HEK293 (cell line): Measurements from ENCODE around the gene DSC1.

Experiments
- CTCF ChIA-PET: fragments of 350-600 bp; formaldehyde crosslinking; extraction: SDS; loops from one replicate; lab custom pipeline; 2021; ENCODE audit warnings: antibody characterized with exemption; lab: Yijun Ruan, JAX
- POLR2A ChIA-PET: fragments of 300-600 bp; formaldehyde crosslinking; extraction: SDS; loops from one replicate; lab custom pipeline; 2020; ENCODE audit warnings: antibody characterized with exemption, inconsistent platforms; lab: Yijun Ruan, JAX
- H3K27ac ChIP-seq: fragments of 200-500 bp; sonication (Bioruptor generic); 2 replicates; pipeline ENCODE4 v1.5.1; 2014; ENCODE audit warnings: low read depth, low read length, control low read depth, inconsistent platforms; ENCODE audit errors: extremely low read depth
- H3K36me3 ChIP-seq, 2 experiments: fragments of 200-500 bp in 1 of 2; sonication (Bioruptor generic) in 1 of 2; 1 replicate in 1 of 2; 2 replicates in 1 of 2; pipeline ENCODE4 v1.5.1; 2014 to 2017; ENCODE audit warnings: inconsistent platforms in 2 of 2, low read length in 2 of 2; ENCODE audit not compliant: control insufficient read depth in 2 of 2, insufficient read depth in 1 of 2
- H3K4me1 ChIP-seq: fragments of 200-500 bp; sonication (Bioruptor generic); 2 replicates; pipeline ENCODE4 v1.5.1; 2014; ENCODE audit warnings: mild to moderate bottlenecking, low read length, inconsistent platforms; ENCODE audit not compliant: control insufficient read depth, insufficient read depth
- H3K4me3 ChIP-seq: 2 replicates; pipeline ENCODE4 v1.5.1; 2011; ENCODE audit warnings: low read depth, mild to moderate bottlenecking, control low read depth, low read length, moderate library complexity
- H3K9me3 ChIP-seq: fragments of 200-500 bp; sonication (Bioruptor generic); 2 replicates; pipeline ENCODE4 v1.5.1; 2014; ENCODE audit warnings: low read depth, low read length, inconsistent platforms; ENCODE audit not compliant: control insufficient read depth, insufficient read depth
- GFI1B ChIP-seq: fragments of 450-650 bp; formaldehyde crosslinking; IDR thresholded peaks from 2 replicates; pipeline ENCODE4 v1.5.1; 2016; ENCODE audit warnings: missing biosample characterization, missing genetic modification characterization
- GLI4 ChIP-seq: fragments of 450-650 bp; formaldehyde crosslinking; IDR thresholded peaks from 2 replicates; pipeline ENCODE4 v1.5.1; 2016; ENCODE audit warnings: missing biosample characterization, missing genetic modification characterization
- GLIS1 ChIP-seq: fragments of 450-650 bp; formaldehyde crosslinking; IDR thresholded peaks from 2 replicates; pipeline ENCODE4 v1.5.1; 2016; ENCODE audit warnings: missing biosample characterization, missing genetic modification characterization
- IKZF3 ChIP-seq: fragments of 450-650 bp; IDR thresholded peaks from 2 replicates; pipeline ENCODE4 v1.5.0; 2018; ENCODE audit warnings: missing biosample characterization, mild to moderate bottlenecking, missing genetic modification characterization, moderate library complexity
- MZF1 ChIP-seq: fragments of 450-650 bp; formaldehyde crosslinking; IDR thresholded peaks from 2 replicates; pipeline ENCODE4 v1.5.1; 2017; ENCODE audit warnings: missing biosample characterization, missing genetic modification characterization, borderline replicate concordance
- OVOL3 ChIP-seq: fragments of 450-650 bp; formaldehyde crosslinking; IDR thresholded peaks from 2 replicates; pipeline ENCODE4 v1.5.1; 2016; ENCODE audit warnings: missing biosample characterization, missing genetic modification characterization
- SP3 ChIP-seq: fragments of 450-650 bp; formaldehyde crosslinking; IDR thresholded peaks from 2 replicates; pipeline ENCODE4 v1.5.1; 2016; ENCODE audit warnings: missing biosample characterization, missing genetic modification characterization
- ZBTB48 ChIP-seq: fragments of 450-650 bp; formaldehyde crosslinking; IDR thresholded peaks from 2 replicates; pipeline ENCODE4 v1.5.1; 2016; ENCODE audit warnings: missing biosample characterization, missing genetic modification characterization
- ZNF114 ChIP-seq: fragments of 450-650 bp; formaldehyde crosslinking; IDR thresholded peaks from 2 replicates; pipeline ENCODE4 v1.5.0; 2017; ENCODE audit warnings: missing biosample characterization, missing genetic modification characterization
- ZNF19 ChIP-seq: fragments of 450-650 bp; formaldehyde crosslinking; IDR thresholded peaks from 2 replicates; pipeline ENCODE4; 2016; ENCODE audit warnings: missing biosample characterization, missing genetic modification characterization, low read depth
- ZNF404 ChIP-seq: fragments of 450-650 bp; formaldehyde crosslinking; IDR thresholded peaks from 2 replicates; pipeline ENCODE4 v1.5.1; 2017; ENCODE audit warnings: missing biosample characterization, missing genetic modification characterization
- ZNF473 ChIP-seq: fragments of 450-650 bp; formaldehyde crosslinking; IDR thresholded peaks from 2 replicates; pipeline ENCODE4 v1.5.1; 2017; ENCODE audit warnings: missing biosample characterization, missing genetic modification characterization
- ZNF514 ChIP-seq: fragments of 450-650 bp; formaldehyde crosslinking; IDR thresholded peaks from 2 replicates; pipeline ENCODE4 v1.5.1; 2016; ENCODE audit warnings: missing biosample characterization, missing genetic modification characterization
- ZNF548 ChIP-seq: fragments of 450-650 bp; formaldehyde crosslinking; IDR thresholded peaks from 2 replicates; pipeline ENCODE4 v1.5.1; 2016; ENCODE audit warnings: missing biosample characterization, missing genetic modification characterization
- ZNF624 ChIP-seq: fragments of 450-650 bp; formaldehyde crosslinking; IDR thresholded peaks from 2 replicates; pipeline ENCODE4 v1.5.1; 2017; ENCODE audit warnings: missing biosample characterization, missing genetic modification characterization
- ZNF707 ChIP-seq: fragments of 450-650 bp; formaldehyde crosslinking; IDR thresholded peaks from 2 replicates; pipeline ENCODE4 v1.5.1; 2016; ENCODE audit warnings: missing biosample characterization, missing genetic modification characterization
- ZNF785 ChIP-seq: fragments of 450-650 bp; formaldehyde crosslinking; IDR thresholded peaks from 2 replicates; pipeline ENCODE4 v1.5.1; 2016; ENCODE audit warnings: missing biosample characterization, missing genetic modification characterization
- ZNF792 ChIP-seq: fragments of 450-650 bp; formaldehyde crosslinking; IDR thresholded peaks from 2 replicates; pipeline ENCODE4 v1.5.1; 2016; ENCODE audit warnings: missing biosample characterization, missing genetic modification characterization
- ZNF830 ChIP-seq: fragments of 450-650 bp; IDR thresholded peaks from 2 replicates; pipeline ENCODE4 v1.5.0; 2018; ENCODE audit warnings: missing biosample characterization, missing genetic modification characterization, low read depth, mild to moderate bottlenecking, moderate library complexity
- ZNF837 ChIP-seq: fragments of 450-650 bp; formaldehyde crosslinking; IDR thresholded peaks from 2 replicates; pipeline ENCODE4 v1.5.1; 2016; ENCODE audit warnings: missing biosample characterization, missing genetic modification characterization
- TF ChIP-seq, protein P1 (sequence below): fragments of 450-650 bp; formaldehyde crosslinking; IDR thresholded peaks from 2 replicates; pipeline ENCODE4 v1.5.1; 2017; ENCODE audit warnings: missing biosample characterization, missing genetic modification characterization
- TF ChIP-seq, protein P2 (sequence below): fragments of 450-650 bp; formaldehyde crosslinking; IDR thresholded peaks from 2 replicates; pipeline ENCODE4 v1.5.1; 2016; ENCODE audit warnings: missing biosample characterization, missing genetic modification characterization
- TF ChIP-seq, protein P3 (sequence below): fragments of 450-650 bp; formaldehyde crosslinking; IDR thresholded peaks from 2 replicates; pipeline ENCODE4 v1.5.1; 2016; ENCODE audit warnings: missing biosample characterization, missing genetic modification characterization
- TF ChIP-seq, protein P4 (sequence below): sonication (generic); formaldehyde crosslinking; IDR thresholded peaks from 2 replicates; pipeline ENCODE4 v1.8.1; 2022; ENCODE audit warnings: mild to moderate bottlenecking, moderate library complexity, missing genetic modification reagents
- TF ChIP-seq, protein P5 (sequence below): fragments of 450-650 bp; formaldehyde crosslinking; IDR thresholded peaks from 2 replicates; pipeline ENCODE4 v1.5.1; 2016; ENCODE audit warnings: missing biosample characterization, missing genetic modification characterization

DSC1 gene

DNA sequence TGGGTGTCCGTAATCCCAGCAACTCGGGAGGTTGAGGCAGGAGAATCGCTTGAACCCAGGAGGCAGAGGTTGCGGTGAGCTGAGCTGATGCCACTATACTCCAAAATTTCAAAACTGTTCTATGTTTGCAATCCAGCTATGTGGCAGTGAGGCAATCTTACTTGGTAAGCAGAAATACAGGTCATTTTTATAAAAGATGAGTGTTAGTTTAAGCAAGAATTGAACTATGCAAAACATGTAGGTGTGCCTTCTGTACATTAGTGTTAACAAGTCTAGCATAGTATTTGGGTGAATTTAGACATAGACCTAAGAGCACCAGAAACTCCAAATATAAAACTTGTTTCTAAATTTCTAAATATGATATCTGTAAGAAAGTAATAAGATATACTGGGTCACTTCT, 7.2 kb downstream of the DSC1 start (continued):
- TF ChIP-seq, protein P1, sequence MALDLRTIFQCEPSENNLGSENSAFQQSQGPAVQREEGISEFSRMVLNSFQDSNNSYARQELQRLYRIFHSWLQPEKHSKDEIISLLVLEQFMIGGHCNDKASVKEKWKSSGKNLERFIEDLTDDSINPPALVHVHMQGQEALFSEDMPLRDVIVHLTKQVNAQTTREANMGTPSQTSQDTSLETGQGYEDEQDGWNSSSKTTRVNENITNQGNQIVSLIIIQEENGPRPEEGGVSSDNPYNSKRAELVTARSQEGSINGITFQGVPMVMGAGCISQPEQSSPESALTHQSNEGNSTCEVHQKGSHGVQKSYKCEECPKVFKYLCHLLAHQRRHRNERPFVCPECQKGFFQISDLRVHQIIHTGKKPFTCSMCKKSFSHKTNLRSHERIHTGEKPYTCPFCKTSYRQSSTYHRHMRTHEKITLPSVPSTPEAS (tag by site-specific recombination), result no peak
- TF ChIP-seq, protein P2, sequence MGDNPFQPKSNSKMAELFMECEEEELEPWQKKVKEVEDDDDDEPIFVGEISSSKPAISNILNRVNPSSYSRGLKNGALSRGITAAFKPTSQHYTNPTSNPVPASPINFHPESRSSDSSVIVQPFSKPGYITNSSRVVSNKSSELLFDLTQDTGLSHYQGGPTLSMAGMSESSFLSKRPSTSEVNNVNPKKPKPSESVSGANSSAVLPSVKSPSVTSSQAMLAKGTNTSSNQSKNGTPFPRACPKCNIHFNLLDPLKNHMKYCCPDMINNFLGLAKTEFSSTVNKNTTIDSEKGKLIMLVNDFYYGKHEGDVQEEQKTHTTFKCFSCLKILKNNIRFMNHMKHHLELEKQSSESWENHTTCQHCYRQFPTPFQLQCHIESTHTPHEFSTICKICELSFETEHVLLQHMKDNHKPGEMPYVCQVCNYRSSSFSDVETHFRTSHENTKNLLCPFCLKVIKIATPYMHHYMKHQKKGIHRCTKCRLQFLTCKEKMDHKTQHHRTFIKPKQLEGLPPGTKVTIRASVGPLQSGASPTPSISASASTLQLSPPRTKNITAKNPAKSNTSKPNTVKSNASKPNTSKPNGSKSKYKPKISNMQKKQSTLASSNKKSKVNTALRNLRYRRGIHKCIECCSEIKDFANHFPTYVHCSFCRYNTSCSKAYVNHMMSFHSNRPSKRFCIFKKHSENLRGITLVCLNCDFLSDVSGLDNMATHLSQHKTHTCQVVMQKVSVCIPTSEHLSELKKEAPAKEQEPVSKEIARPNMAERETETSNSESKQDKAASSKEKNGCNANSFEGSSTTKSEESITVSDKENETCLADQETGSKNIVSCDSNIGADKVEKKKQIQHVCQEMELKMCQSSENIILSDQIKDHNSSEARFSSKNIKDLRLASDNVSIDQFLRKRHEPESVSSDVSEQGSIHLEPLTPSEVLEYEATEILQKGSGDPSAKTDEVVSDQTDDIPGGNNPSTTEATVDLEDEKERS (tag by site-specific recombination), result no peak
- TF ChIP-seq GFI1B (no peak), ZNF837 (tag by site-specific recombination) (no peak), ZNF792 (tag by site-specific recombination) (no peak)
- TF ChIP-seq, protein P3, sequence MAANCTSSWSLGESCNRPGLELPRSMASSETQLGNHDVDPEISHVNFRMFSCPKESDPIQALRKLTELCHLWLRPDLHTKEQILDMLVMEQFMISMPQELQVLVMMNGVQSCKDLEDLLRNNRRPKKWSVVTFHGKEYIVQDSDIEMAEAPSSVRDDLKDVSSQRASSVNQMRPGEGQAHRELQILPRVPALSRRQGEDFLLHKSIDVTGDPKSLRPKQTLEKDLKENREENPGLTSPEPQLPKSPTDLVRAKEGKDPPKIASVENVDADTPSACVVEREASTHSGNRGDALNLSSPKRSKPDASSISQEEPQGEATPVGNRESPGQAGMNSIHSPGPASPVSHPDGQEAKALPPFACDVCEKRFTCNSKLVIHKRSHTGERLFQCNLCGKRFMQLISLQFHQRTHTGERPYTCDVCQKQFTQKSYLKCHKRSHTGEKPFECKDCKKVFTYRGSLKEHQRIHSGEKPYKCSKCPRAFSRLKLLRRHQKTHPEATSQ (tag by site-specific recombination), result no peak

DNA sequence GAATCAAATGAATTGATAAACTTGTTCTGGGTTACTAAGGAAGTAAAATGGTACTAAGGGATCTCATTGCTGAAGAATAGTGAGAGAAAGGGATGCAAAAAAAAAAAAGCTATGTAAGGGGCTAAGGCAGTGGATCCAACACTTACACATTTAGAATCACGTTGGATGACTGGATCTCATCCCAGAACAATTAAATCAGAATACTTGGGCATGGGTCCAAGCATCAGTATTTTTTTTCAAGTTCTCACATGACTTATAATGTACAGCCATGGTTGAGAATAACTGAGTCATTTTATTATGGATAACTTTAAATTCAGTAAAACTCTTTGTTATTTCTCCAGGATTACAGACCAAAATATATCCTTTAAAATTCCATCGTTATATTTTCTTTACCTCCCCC, 8.5 kb downstream of the DSC1 start:
- 0 out of 2 replicates have a peak, but pooled peaks have one; percentile 18 for TF ChIP-seq GFI1B
- TF ChIP-seq ZBTB48 (tag by site-specific recombination), result peak; percentile 42; the same call in 1 of the 2 replicates
- no peak for TF ChIP-seq ZNF707 (tag by site-specific recombination)
- no peak overlapping the region for H3K27ac ChIP-seq
- no peaks in the 10 kb centered on the region for H3K4me1 ChIP-seq
- H3K36me3 ChIP-seq, result no peaks in the 10 kb centered on the region
- no peak overlapping the region for H3K4me3 ChIP-seq
- ChIA-PET CTCF (no interaction called here), POLR2A (no interaction called here)
- no peaks in the 10 kb centered on the region for H3K9me3 ChIP-seq

DNA sequence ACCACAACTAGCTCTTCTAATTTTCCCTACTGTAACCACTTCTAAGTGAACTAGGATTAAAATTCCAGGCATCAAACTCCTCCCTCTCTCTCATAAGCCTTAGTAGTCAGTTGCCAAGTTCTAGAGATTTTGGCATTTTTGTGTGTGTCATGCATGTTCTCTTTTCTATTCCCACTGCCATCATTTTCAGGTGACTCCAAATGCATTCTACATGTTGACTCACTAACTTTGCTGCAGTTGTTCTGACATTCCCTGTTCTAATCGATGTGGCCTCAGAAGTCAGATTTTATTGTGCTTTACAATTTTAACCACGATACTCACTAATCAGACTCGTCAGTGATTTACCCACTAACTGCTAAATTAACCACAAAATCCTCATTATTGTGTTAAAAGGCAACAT, 13.3 kb downstream of the DSC1 start:
- H3K36me3 ChIP-seq, result no peaks in the 10 kb centered on the region
- CTCF ChIA-PET, result interaction anchor here (0.6 kb wide), 1 partner anchor 16 kb away, joined by 3 read pairs; no protein-coding TSS in a partner anchor
- H3K4me3 ChIP-seq, result no peak overlapping the region
- H3K27ac ChIP-seq, result no peak overlapping the region
- TF ChIP-seq GLIS1 (tag by site-specific recombination) (no peak), ZNF792 (tag by site-specific recombination) (no peak), SP3 (tag by site-specific recombination) (no peak), IKZF3 (no peak), GLI4 (tag by site-specific recombination) (no peak), OVOL3 (tag by site-specific recombination) (no peak), ZNF514 (no peak), ZNF548 (tag by site-specific recombination) (no peak), ZNF404 (tag by site-specific recombination) (no peak)
- POLR2A ChIA-PET, result no interaction called here
- no peaks in the 10 kb centered on the region for H3K9me3 ChIP-seq
- no peaks in the 10 kb centered on the region for H3K4me1 ChIP-seq

DNA sequence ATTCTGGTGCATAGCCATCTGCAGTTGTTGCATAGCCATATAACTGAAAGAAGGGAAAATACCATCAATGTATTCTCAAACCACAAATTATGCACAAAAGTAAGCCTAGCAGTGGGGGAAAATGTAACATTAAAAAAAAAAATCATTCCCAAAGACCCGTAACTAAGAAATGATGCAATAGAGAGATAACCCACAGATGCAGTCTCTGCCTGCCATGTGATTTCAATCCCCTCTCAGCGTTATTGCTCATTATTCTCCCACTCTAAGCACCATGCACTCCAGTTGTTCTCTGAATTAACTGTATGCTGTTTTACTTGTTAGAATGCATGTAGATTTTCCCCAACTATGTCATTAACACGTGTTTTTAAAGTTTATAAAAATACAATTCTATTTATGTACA, 14.1 kb downstream of the DSC1 start:
- Histone ChIP-seq H3K4me3 (no peak overlapping the region), H3K4me1 (no peaks in the 10 kb centered on the region), H3K27ac (no peak overlapping the region), H3K36me3 (no peaks in the 10 kb centered on the region), H3K9me3 (no peaks in the 10 kb centered on the region)
- POLR2A ChIA-PET, result no interaction called here
- CTCF ChIA-PET, result interaction anchor here (0.6 kb wide), 1 partner anchor 17 kb away, joined by 3 read pairs; no protein-coding TSS in a partner anchor
- no peak for TF ChIP-seq ZNF114
- no peak for TF ChIP-seq ZNF624 (tag by site-specific recombination)
- no peak for TF ChIP-seq ZNF473 (tag by site-specific recombination)
- no peak for TF ChIP-seq ZNF830 (tag by site-specific recombination)
- 0 out of 2 replicates have a peak, but pooled peaks have one; percentile 37 for TF ChIP-seq MZF1 (tag by site-specific recombination)
- TF ChIP-seq, protein P4, sequence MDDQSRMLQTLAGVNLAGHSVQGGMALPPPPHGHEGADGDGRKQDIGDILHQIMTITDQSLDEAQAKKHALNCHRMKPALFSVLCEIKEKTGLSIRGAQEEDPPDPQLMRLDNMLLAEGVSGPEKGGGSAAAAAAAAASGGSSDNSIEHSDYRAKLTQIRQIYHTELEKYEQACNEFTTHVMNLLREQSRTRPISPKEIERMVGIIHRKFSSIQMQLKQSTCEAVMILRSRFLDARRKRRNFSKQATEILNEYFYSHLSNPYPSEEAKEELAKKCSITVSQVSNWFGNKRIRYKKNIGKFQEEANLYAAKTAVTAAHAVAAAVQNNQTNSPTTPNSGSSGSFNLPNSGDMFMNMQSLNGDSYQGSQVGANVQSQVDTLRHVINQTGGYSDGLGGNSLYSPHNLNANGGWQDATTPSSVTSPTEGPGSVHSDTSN (CRISPR knock-in tag), result no peak
- TF ChIP-seq, protein P5, sequence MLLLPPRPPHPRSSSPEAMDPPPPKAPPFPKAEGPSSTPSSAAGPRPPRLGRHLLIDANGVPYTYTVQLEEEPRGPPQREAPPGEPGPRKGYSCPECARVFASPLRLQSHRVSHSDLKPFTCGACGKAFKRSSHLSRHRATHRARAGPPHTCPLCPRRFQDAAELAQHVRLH (tag by site-specific recombination), result no peak
- TF ChIP-seq ZNF785 (tag by site-specific recombination), result no peak
- TF ChIP-seq ZNF19, result peak; percentile 19; the same call in 1 of the 2 replicates
